Body of pancreas (tissue), 4 donors: Measurements from ENCODE around the gene COL24A1.

ENCODE experiments used
- POLR2A ChIP-seq, 3 donors: fragments of 450-650 bp; IDR thresholded peaks; one replicate each; pipeline ENCODE4 v1.6.1; 2016; ENCODE audit warnings: antibody characterized with exemption in 3 of 3, mild to moderate bottlenecking in 2 of 3
- TF ChIP-seq, protein P1 (sequence below), 7 experiments: fragments of 450-650 bp in 4 of 7; fragments of 200-600 bp in 3 of 7; sonication (generic) in 3 of 7; IDR thresholded peaks; one replicate each; pipeline ENCODE4 v1.5.1; 2016 to 2019; ENCODE audit warnings: antibody characterized with exemption in 7 of 7

GRCh38 chr1:85991261-85991660 is 165.3 kb downstream of the COL24A1 start:
- TF ChIP-seq, protein P1, sequence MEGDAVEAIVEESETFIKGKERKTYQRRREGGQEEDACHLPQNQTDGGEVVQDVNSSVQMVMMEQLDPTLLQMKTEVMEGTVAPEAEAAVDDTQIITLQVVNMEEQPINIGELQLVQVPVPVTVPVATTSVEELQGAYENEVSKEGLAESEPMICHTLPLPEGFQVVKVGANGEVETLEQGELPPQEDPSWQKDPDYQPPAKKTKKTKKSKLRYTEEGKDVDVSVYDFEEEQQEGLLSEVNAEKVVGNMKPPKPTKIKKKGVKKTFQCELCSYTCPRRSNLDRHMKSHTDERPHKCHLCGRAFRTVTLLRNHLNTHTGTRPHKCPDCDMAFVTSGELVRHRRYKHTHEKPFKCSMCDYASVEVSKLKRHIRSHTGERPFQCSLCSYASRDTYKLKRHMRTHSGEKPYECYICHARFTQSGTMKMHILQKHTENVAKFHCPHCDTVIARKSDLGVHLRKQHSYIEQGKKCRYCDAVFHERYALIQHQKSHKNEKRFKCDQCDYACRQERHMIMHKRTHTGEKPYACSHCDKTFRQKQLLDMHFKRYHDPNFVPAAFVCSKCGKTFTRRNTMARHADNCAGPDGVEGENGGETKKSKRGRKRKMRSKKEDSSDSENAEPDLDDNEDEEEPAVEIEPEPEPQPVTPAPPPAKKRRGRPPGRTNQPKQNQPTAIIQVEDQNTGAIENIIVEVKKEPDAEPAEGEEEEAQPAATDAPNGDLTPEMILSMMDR (IDR thresholded peaks at IDR 0.05) = no peak
- no peak for TF ChIP-seq POLR2A (IDR thresholded peaks at IDR 0.05)
